Keratinocyte (primary cell): ENCODE data around the gene DPYSL4. TPM values are rescaled to one million over a fixed set of nuclear protein-coding genes. Genes with fewer than 3 reads are reported as not detected.

ENCODE experiments used
- DNase-seq: peaks from one replicate; pipeline ENCODE4 v3.0.0-alpha.2; 2011; ENCODE audit warnings: low read depth, missing footprints, low spot score
- FAIRE-seq: peaks from 2 replicates; lab custom pipeline; 2011; peaks lifted over from hg19 to GRCh38; lab: Jason Lieb, UNC
- H2AFZ ChIP-seq: 2 replicates; pipeline ENCODE4 v1.6.0; 2012; ENCODE audit warnings: low read length, control low read depth, inconsistent platforms; ENCODE audit not compliant: control insufficient read depth
- H3K27ac ChIP-seq: 2 replicates; pipeline ENCODE4 v1.5.1; 2011; ENCODE audit warnings: low read length; ENCODE audit not compliant: control insufficient read depth, insufficient read depth
- H3K27me3 ChIP-seq: 3 replicates; pipeline ENCODE4 v1.6.0; 2011; ENCODE audit warnings: low read length; ENCODE audit not compliant: control insufficient read depth, insufficient read depth; ENCODE audit errors: extremely low read depth
- H3K36me3 ChIP-seq, 2 experiments: 2 replicates in 1 of 2; 3 replicates in 1 of 2; pipeline ENCODE4 v1.5.1; 2011; ENCODE audit warnings: low read length in 2 of 2, mild to moderate bottlenecking in 1 of 2; ENCODE audit not compliant: control insufficient read depth in 2 of 2, insufficient read depth in 2 of 2; ENCODE audit errors: extremely low read depth in 1 of 2
- H3K4me1 ChIP-seq: 3 replicates; pipeline ENCODE4 v1.5.1; 2011; ENCODE audit warnings: low read length; ENCODE audit not compliant: control insufficient read depth, insufficient read depth; ENCODE audit errors: extremely low read depth
- H3K4me2 ChIP-seq: 3 replicates; pipeline ENCODE4 v1.6.0; 2011; ENCODE audit warnings: low read depth, low read length; ENCODE audit not compliant: control insufficient read depth, insufficient read depth; ENCODE audit errors: extremely low read depth
- H3K4me3 ChIP-seq, 3 experiments: fragments of 200-600 bp in 1 of 3; sonication (generic) in 1 of 3; 2 replicates in 2 of 3; 3 replicates in 1 of 3; pipeline ENCODE4 v1.5.1; 2011 to 2016; ENCODE audit warnings: low read length in 3 of 3, mild to moderate bottlenecking in 3 of 3, control low read depth in 2 of 3, inconsistent platforms in 1 of 3, low read depth in 1 of 3, mixed read lengths in 1 of 3, mixed run types in 1 of 3, moderate library complexity in 1 of 3; ENCODE audit not compliant: control insufficient read depth in 2 of 3, insufficient read depth in 2 of 3; ENCODE audit errors: extremely low read depth in 1 of 3
- H3K79me2 ChIP-seq: 2 replicates; pipeline ENCODE4 v1.6.0; 2012; ENCODE audit warnings: low read length; ENCODE audit not compliant: control insufficient read depth, insufficient read depth
- H3K9ac ChIP-seq: 3 replicates; pipeline ENCODE4 v1.6.0; 2011; ENCODE audit warnings: low read length; ENCODE audit not compliant: control insufficient read depth, insufficient read depth; ENCODE audit errors: extremely low read depth
- H3K9me1 ChIP-seq: 3 replicates; pipeline ENCODE4 v1.6.0; 2011; ENCODE audit warnings: low read length; ENCODE audit not compliant: control insufficient read depth, insufficient read depth; ENCODE audit errors: extremely low read depth
- H3K9me3 ChIP-seq: 2 replicates; pipeline ENCODE4 v1.5.1; 2012; ENCODE audit warnings: low read depth, low read length; ENCODE audit not compliant: control insufficient read depth
- H4K20me1 ChIP-seq: 3 replicates; pipeline ENCODE4 v1.6.0; 2011; ENCODE audit warnings: low read length; ENCODE audit not compliant: control insufficient read depth, insufficient read depth; ENCODE audit errors: extremely low read depth
- EZH2 ChIP-seq: IDR thresholded peaks from one replicate; pipeline ENCODE4 v1.6.1; 2012; ENCODE audit warnings: inconsistent platforms, mild to moderate bottlenecking, low read length, moderate library complexity
- dilution Hi-C: fragments of 300-500 bp; cut with MboI; formaldehyde crosslinking; loops from one replicate; pipeline ENCODE4 v1.7.0; 2020; ENCODE audit warnings: low sequenced_read_pairs; ENCODE audit not compliant: extremely low pct_ligation_motif_present
- polyA plus RNA-seq, 5 experiments: library from polyadenylated mRNA; depleted of rRNA in 3 of 5; stranded (reverse) in 3 of 5; stranded (forward) in 1 of 5; unstranded in 1 of 5; fragments of >200 nt; gene quantifications; 1 replicate in 1 of 5; 2 replicates in 3 of 5; 3 replicates in 1 of 5; pipeline versions ENCODE4 v1.2.1 to v1.2.3, GENCODE V29; 2011 to 2012; ENCODE audit warnings: missing spikeins in 2 of 5, low read depth in 1 of 5, low replicate concordance in 1 of 5
- TF ChIP-seq, protein P1 (sequence below), 3 experiments: IDR thresholded peaks in 1 of 3; conservative IDR thresholded peaks in 1 of 3; optimal IDR thresholded peaks in 1 of 3; 2 replicates in 2 of 3; 3 replicates in 1 of 3; pipeline versions ENCODE3 to v1.5.1; 2011; ENCODE audit warnings: low read length in 3 of 3, mild to moderate bottlenecking in 3 of 3, moderate library complexity in 2 of 3, control low read depth in 1 of 3, inconsistent platforms in 1 of 3; ENCODE audit not compliant: insufficient read depth in 2 of 3; ENCODE audit errors: extremely low read depth in 1 of 3

The DPYSL4 gene
- polyA plus RNA-seq, 1 donor (not counting 4 experiments of a cell fraction or from before 2014, with no cell fraction given): 7.4 TPM

DNA sequence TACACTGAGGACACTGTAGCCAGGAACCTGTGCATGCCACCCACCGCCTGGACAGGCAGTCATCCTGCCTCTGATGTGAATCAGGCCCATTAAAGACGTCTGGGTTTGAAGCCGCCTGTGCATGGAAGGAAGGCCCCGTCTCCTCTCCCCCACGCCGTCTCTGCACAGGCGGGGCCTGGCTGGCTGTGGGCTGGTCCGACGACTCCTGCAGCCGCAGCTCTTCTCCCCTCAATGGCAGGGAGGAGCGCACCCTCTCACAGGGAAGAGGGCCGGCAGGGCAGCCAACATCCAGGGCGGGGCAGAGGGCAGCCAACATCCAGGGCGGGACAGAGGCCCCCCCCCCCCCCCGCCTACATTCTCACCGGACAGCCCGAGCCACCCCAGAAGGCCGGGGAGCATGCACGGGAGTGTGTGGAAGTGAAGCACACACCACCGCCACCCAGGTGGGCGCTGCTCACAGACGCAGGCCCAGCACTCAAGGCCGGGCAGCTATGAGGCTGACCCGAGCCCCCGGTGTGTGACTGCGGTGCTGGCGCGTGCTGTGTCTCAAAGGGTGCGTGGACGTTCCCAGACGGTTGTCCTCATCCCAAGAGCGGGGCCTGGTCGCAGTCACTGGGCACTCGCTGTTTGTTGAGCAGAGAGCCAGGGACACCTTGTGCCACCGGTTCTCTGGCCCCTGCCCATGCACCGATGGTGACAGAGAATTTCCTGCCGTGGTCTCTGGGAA lies 19.1 kb downstream of the DPYSL4 start:
- H3K9me1 ChIP-seq: no peaks in the 10 kb centered on the region
- no peak for TF ChIP-seq EZH2
- TF ChIP-seq, protein P1, sequence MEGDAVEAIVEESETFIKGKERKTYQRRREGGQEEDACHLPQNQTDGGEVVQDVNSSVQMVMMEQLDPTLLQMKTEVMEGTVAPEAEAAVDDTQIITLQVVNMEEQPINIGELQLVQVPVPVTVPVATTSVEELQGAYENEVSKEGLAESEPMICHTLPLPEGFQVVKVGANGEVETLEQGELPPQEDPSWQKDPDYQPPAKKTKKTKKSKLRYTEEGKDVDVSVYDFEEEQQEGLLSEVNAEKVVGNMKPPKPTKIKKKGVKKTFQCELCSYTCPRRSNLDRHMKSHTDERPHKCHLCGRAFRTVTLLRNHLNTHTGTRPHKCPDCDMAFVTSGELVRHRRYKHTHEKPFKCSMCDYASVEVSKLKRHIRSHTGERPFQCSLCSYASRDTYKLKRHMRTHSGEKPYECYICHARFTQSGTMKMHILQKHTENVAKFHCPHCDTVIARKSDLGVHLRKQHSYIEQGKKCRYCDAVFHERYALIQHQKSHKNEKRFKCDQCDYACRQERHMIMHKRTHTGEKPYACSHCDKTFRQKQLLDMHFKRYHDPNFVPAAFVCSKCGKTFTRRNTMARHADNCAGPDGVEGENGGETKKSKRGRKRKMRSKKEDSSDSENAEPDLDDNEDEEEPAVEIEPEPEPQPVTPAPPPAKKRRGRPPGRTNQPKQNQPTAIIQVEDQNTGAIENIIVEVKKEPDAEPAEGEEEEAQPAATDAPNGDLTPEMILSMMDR (optimal IDR thresholded peaks at IDR 0.05 in 1 of 3, IDR thresholded peaks at IDR 0.05 in 1 of 3, conservative IDR thresholded peaks at IDR 0.05 in 1 of 3; ENCODE audit: extremely low read depth in 1 of 3, insufficient read depth in 2 of 3, low read length in 3 of 3): no peak
- no peaks in the 10 kb centered on the region for H3K4me1 ChIP-seq
- no peaks in the 10 kb centered on the region for H3K27me3 ChIP-seq
- no peaks in the 10 kb centered on the region for H3K9me3 ChIP-seq
- dilution Hi-C loops: no loop called here
- no peaks in the 10 kb centered on the region for H3K36me3 ChIP-seq
- H4K20me1 ChIP-seq: no peaks in the 10 kb centered on the region
- H3K4me3 ChIP-seq: no peak overlapping the region
- no peak overlapping the region for H2AFZ ChIP-seq
- FAIRE-seq (no peak), DNase-seq (no peak)
- no peaks in the 10 kb centered on the region for H3K79me2 ChIP-seq
- no peak overlapping the region for H3K9ac ChIP-seq
- H3K27ac ChIP-seq: no peak overlapping the region
- H3K4me2 ChIP-seq: no peak overlapping the region

DNA sequence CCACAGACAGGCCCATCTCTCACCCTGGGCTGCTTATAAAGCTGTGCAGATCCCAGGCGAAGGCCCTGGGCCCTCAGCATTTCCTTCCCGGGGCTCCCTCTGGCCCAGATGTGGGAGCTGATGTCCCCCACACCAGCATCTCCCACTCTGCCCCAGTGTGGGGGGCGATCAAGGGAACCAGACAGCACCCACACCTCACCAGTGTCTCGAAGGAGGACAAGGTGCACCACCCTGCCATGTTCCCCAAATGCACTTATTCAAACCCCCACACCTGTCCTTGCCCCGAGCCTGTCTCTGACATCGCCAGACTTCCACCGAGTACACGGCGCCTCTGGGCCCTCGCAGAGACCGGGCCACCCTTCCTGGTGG lies 19.6 kb downstream of the DPYSL4 start:
- Histone ChIP-seq H4K20me1 (no peaks in the 10 kb centered on the region), H3K4me3 (no peak overlapping the region), H3K79me2 (no peaks in the 10 kb centered on the region), H3K4me1 (no peaks in the 10 kb centered on the region), H2AFZ (no peak overlapping the region), H3K27ac (no peak overlapping the region), H3K36me3 (no peaks in the 10 kb centered on the region), H3K4me2 (no peak overlapping the region), H3K9me1 (no peaks in the 10 kb centered on the region), H3K9ac (no peak overlapping the region), H3K9me3 (no peaks in the 10 kb centered on the region), H3K27me3 (no peaks in the 10 kb centered on the region)
- dilution Hi-C loops: no loop called here
- DNase-seq: no peak
- TF ChIP-seq, protein P1 (optimal IDR thresholded peaks at IDR 0.05 in 1 of 3, IDR thresholded peaks at IDR 0.05 in 1 of 3, conservative IDR thresholded peaks at IDR 0.05 in 1 of 3; ENCODE audit: extremely low read depth in 1 of 3, insufficient read depth in 2 of 3, low read length in 3 of 3): no peak
- TF ChIP-seq EZH2: no peak
- no peak for FAIRE-seq
